Endothelial cell of umbilical vein (primary cell): ENCODE data around the gene LHFPL2. TPM values are rescaled to one million over a fixed set of nuclear protein-coding genes. Genes with fewer than 3 reads are reported as not detected.
A peak's percentile ranks its signal among the peaks of the same experiment; 100 is the strongest.

Source experiments
- BruUV-seq: library from RNA; stranded (reverse); fragments of 400-500 nt; replicated peaks from 2 replicates; lab custom pipeline; 2021; lab: Mats Ljungman, UMichigan
- CTCF ChIA-PET: fragments of 300-600, 350-600 bp; sonication (Branson Sonifier 250); formaldehyde crosslinking; loops from one replicate; lab custom pipeline; 2021; ENCODE audit warnings: antibody characterized with exemption, inconsistent platforms; lab: Charles Lee
- POLR2A ChIA-PET: fragments of 300-600, 350-600 bp; sonication (Branson Sonifier 250); formaldehyde crosslinking; loops from one replicate; lab custom pipeline; 2021; ENCODE audit warnings: antibody characterized with exemption, inconsistent platforms; lab: Charles Lee
- DNase-seq: peaks from one replicate; pipeline ENCODE4 v3.0.0-alpha.2; 2011; ENCODE audit warnings: low read depth, low spot score
- FAIRE-seq: peaks from 2 replicates; lab custom pipeline; 2011; peaks lifted over from hg19 to GRCh38; lab: Jason Lieb, UNC
- H2AFZ ChIP-seq: 2 replicates; pipeline ENCODE4 v1.6.0; 2012; ENCODE audit warnings: low read depth, low read length, control low read depth, inconsistent platforms
- H3K27ac ChIP-seq: 2 replicates; pipeline ENCODE4 v1.5.1; 2011; ENCODE audit warnings: low read depth, mild to moderate bottlenecking, control low read depth, low read length, moderate library complexity; ENCODE audit not compliant: insufficient read depth
- H3K27me3 ChIP-seq, 2 experiments: 2 replicates each; pipeline versions ENCODE4 v1.6.0 to v1.6.1; 2011; ENCODE audit warnings: low read length in 2 of 2, mixed read lengths in 1 of 2; ENCODE audit not compliant: control insufficient read depth in 2 of 2, insufficient read depth in 2 of 2
- H3K36me3 ChIP-seq, 2 experiments: 2 replicates in 1 of 2; 3 replicates in 1 of 2; pipeline ENCODE4 v1.5.1; 2011; ENCODE audit warnings: low read length in 2 of 2, mild to moderate bottlenecking in 1 of 2, moderate library complexity in 1 of 2; ENCODE audit not compliant: control insufficient read depth in 2 of 2, insufficient read depth in 2 of 2; ENCODE audit errors: extremely low read depth in 1 of 2
- H3K4me1 ChIP-seq: 3 replicates; pipeline ENCODE4 v1.5.1; 2011; ENCODE audit warnings: mild to moderate bottlenecking, low read length; ENCODE audit not compliant: control insufficient read depth, insufficient read depth; ENCODE audit errors: extremely low read depth
- H3K4me2 ChIP-seq: 2 replicates; pipeline ENCODE4 v1.6.1; 2011; ENCODE audit warnings: low read length, control low read depth, mixed read lengths; ENCODE audit not compliant: insufficient read depth
- H3K4me3 ChIP-seq, 3 experiments: fragments of 200-600 bp in 1 of 3; sonication (generic), shearing (Covaris generic) in 1 of 3; replicated peaks in 1 of 3; 2 replicates each; pipeline ENCODE4 v1.5.1; 2011 to 2016; ENCODE audit warnings: control low read depth in 3 of 3, low read length in 3 of 3, mild to moderate bottlenecking in 2 of 3, inconsistent platforms in 1 of 3, low read depth in 1 of 3, moderate library complexity in 1 of 3; ENCODE audit not compliant: insufficient read depth in 1 of 3
- H3K79me2 ChIP-seq: 2 replicates; pipeline ENCODE4 v1.6.0; 2012; ENCODE audit warnings: low read length, inconsistent platforms; ENCODE audit not compliant: control insufficient read depth, insufficient read depth
- H3K9ac ChIP-seq: replicated peaks from 2 replicates; pipeline ENCODE3; 2011; ENCODE audit warnings: low read length, control low read depth; ENCODE audit not compliant: insufficient read depth; ENCODE audit errors: extremely low read depth
- H3K9me1 ChIP-seq: replicated peaks from 3 replicates; pipeline ENCODE4 v1.6.0; 2011; ENCODE audit warnings: mild to moderate bottlenecking, low read length; ENCODE audit not compliant: control insufficient read depth, insufficient read depth; ENCODE audit errors: extremely low read depth
- H3K9me3 ChIP-seq: replicated peaks from 2 replicates; pipeline ENCODE4 v1.5.1; 2012; ENCODE audit warnings: low read length, inconsistent platforms; ENCODE audit not compliant: control insufficient read depth, insufficient read depth
- H4K20me1 ChIP-seq: replicated peaks from 2 replicates; pipeline ENCODE3; 2011; ENCODE audit warnings: mild to moderate bottlenecking, low read length; ENCODE audit not compliant: control insufficient read depth, insufficient read depth; ENCODE audit errors: extremely low read depth
- EZH2 ChIP-seq: IDR thresholded peaks from 2 replicates; pipeline ENCODE4 v1.6.1; 2012; ENCODE audit warnings: borderline replicate concordance, low read depth, mild to moderate bottlenecking, moderate library complexity, low read length, inconsistent platforms; ENCODE audit not compliant: severe bottlenecking
- FOS ChIP-seq: IDR thresholded peaks from 2 replicates; pipeline ENCODE4 v1.6.1; 2011; ENCODE audit warnings: mild to moderate bottlenecking, low read length, moderate library complexity, borderline replicate concordance; ENCODE audit not compliant: insufficient read depth
- GATA2 ChIP-seq: IDR thresholded peaks from 2 replicates; pipeline ENCODE4 v1.7.0; 2011; ENCODE audit warnings: low read depth, mild to moderate bottlenecking, moderate library complexity, mixed read lengths, low read length; ENCODE audit not compliant: insufficient read length, insufficient read depth
- JUN ChIP-seq: IDR thresholded peaks from 2 replicates; pipeline ENCODE4 v1.6.1; 2011; ENCODE audit warnings: borderline replicate concordance, low read depth; ENCODE audit not compliant: insufficient read length, insufficient read depth
- MYC ChIP-seq: IDR thresholded peaks from one replicate; pipeline ENCODE4 v1.6.1; 2011; ENCODE audit warnings: mild to moderate bottlenecking, low read depth, low read length
- POLR2A ChIP-seq: IDR thresholded peaks from 2 replicates; pipeline ENCODE4 v1.6.1; 2012; ENCODE audit warnings: low read depth, mild to moderate bottlenecking, control low read depth, low read length
- POLR2AphosphoS5 ChIP-seq: IDR thresholded peaks from 2 replicates; pipeline ENCODE4 v1.6.1; 2012; ENCODE audit warnings: low read depth, mild to moderate bottlenecking, control low read depth, low read length, moderate library complexity; ENCODE audit not compliant: insufficient read depth
- dilution Hi-C: fragments of 300-500 bp; cut with MboI; formaldehyde crosslinking; loops from one replicate; pipeline ENCODE4 v1.15.0; 2019; ENCODE audit warnings: low sequenced_read_pairs; ENCODE audit not compliant: extremely low pct_ligation_motif_present
- intact Hi-C: fragments of 100-400 bp; cut with micrococcal nuclease; formaldehyde crosslinking; loops from one replicate; pipeline ENCODE4 v1.10.0; 2022
- polyA plus RNA-seq, 4 experiments: library from polyadenylated mRNA; depleted of rRNA in 3 of 4; stranded (reverse) in 3 of 4; unstranded in 1 of 4; fragments of >200 nt; gene quantifications; 2 replicates each; pipeline versions ENCODE4 v1.2.1 to v1.2.3, GENCODE V29; 2011 to 2012; ENCODE audit warnings: missing spikeins in 1 of 4
- total RNA-seq: library from RNA; stranded (reverse); gene quantifications from 2 replicates; pipeline ENCODE4 v1.2.3, GENCODE V29; 2021
- TF ChIP-seq, protein P1 (sequence below), 2 donors: IDR thresholded peaks; 1 replicate in 1 of 2; 2 replicates in 1 of 2; pipeline ENCODE4 v1.5.1; 2011; ENCODE audit warnings: low read length in 2 of 2, mild to moderate bottlenecking in 2 of 2, moderate library complexity in 2 of 2, control low read depth in 1 of 2, inconsistent platforms in 1 of 2, low read depth in 1 of 2; ENCODE audit not compliant: insufficient read depth in 1 of 2; ENCODE audit errors: extremely low read depth in 1 of 2
- TF ChIP-seq, protein P2 (sequence below): IDR thresholded peaks from 2 replicates; pipeline ENCODE4 v1.6.1; 2011; ENCODE audit not compliant: insufficient read depth, insufficient read length

LHFPL2 gene
- total and polyA plus RNA-seq, 2 donors (not counting 3 experiments of a cell fraction or from before 2014, with no cell fraction given) = 9.6 to 36.3 TPM

DNA sequence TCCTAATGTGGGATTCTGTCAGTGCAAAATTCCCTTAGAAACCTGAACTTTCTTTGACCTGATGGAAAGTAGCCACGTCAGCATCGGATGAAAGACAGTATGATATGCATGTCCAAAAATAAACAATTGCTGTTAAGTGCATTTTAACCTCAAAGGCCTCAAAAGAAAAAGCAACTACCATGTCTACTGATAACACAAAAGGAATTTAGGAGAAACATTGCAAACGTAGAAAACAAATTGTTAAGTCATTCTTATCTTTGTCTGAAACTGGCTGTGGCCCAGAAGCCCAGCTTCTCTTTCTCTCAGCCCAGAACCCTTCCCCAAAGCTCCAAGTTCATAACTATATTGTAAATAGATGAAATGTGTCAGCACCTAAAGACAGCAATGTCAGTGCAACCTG, 11.1 kb upstream of the LHFPL2 start:
- H3K9me3 ChIP-seq = no peaks in the 10 kb centered on the region
- no peaks in the 10 kb centered on the region for H3K9me1 ChIP-seq
- H3K4me2 ChIP-seq = no peak overlapping the region
- no peak overlapping the region for H3K27ac ChIP-seq
- H2AFZ ChIP-seq = no peak overlapping the region
- CTCF ChIA-PET = no interaction called here
- no peak overlapping the region for H3K4me3 ChIP-seq
- no peaks in the 10 kb centered on the region for H3K79me2 ChIP-seq
- H3K4me1 ChIP-seq = peaks cover 6% of the 10 kb centered on the region
- H3K27me3 ChIP-seq = no peaks in the 10 kb centered on the region
- no peaks in the 10 kb centered on the region for H4K20me1 ChIP-seq
- FAIRE-seq (no peak), DNase-seq (peak; percentile 79)
- TF ChIP-seq EZH2 (no peak), POLR2AphosphoS5 (no peak), MYC (no peak), JUN (no peak), FOS (no peak), GATA2 (no peak), POLR2A (no peak)
- TF ChIP-seq, protein P1, sequence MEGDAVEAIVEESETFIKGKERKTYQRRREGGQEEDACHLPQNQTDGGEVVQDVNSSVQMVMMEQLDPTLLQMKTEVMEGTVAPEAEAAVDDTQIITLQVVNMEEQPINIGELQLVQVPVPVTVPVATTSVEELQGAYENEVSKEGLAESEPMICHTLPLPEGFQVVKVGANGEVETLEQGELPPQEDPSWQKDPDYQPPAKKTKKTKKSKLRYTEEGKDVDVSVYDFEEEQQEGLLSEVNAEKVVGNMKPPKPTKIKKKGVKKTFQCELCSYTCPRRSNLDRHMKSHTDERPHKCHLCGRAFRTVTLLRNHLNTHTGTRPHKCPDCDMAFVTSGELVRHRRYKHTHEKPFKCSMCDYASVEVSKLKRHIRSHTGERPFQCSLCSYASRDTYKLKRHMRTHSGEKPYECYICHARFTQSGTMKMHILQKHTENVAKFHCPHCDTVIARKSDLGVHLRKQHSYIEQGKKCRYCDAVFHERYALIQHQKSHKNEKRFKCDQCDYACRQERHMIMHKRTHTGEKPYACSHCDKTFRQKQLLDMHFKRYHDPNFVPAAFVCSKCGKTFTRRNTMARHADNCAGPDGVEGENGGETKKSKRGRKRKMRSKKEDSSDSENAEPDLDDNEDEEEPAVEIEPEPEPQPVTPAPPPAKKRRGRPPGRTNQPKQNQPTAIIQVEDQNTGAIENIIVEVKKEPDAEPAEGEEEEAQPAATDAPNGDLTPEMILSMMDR (IDR thresholded peaks at IDR 0.05; ENCODE audit: extremely low read depth in 1 of 2, insufficient read depth in 1 of 2, low read depth in 1 of 2, low read length in 2 of 2) = no peak
- TF ChIP-seq, protein P2, sequence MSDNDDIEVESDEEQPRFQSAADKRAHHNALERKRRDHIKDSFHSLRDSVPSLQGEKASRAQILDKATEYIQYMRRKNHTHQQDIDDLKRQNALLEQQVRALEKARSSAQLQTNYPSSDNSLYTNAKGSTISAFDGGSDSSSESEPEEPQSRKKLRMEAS = no peak
- no TSS peak for BruUV-seq
- dilution Hi-C loops = no loop called here
- POLR2A ChIA-PET = no interaction called here
- no peaks in the 10 kb centered on the region for H3K36me3 ChIP-seq
- no peak overlapping the region for H3K9ac ChIP-seq
- intact Hi-C loops = no loop called here
